ENCODE data around the gene CFAP52.
"Not testable (repeated sequence)": the region's sequence is repeated elsewhere in the genome, so short reads cannot be mapped to it uniquely, and the experiment has no call there.

Gene CFAP52

DNA sequence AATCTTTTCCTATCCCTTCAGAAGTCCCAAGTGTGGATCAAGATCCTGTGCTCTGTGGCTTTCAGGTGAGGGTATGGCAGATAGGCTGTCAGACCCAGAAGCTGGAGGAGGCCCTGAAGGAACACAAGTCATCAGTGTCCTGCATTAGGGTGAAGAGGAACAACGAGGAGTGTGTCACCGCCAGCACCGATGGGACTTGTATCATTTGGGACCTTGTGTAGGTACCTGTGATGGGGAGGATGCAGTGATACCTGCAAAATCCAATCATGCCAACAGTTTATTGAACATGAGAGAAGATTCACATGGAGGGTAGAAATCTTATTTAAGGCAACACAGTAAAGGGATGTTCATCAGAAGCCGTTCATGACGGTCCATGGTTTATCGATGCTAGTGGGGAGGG, 58.9 kb downstream of the CFAP52 start:
- Histone ChIP-seq H3K4me1 (ENCODE audit: control insufficient read depth, insufficient read depth, low read length) (no peaks in the 10 kb centered on the region), H3K27ac (ENCODE audit: low read depth, low read length) (no peak overlapping the region), H3K27me3 (ENCODE audit: control insufficient read depth, insufficient read depth, low read length) (no peaks in the 10 kb centered on the region), H3K36me3 (ENCODE audit: control insufficient read depth, insufficient read depth, low read length) (no peaks in the 10 kb centered on the region), H3K4me3 (ENCODE audit: low read length) (no peak overlapping the region), H3K9ac (ENCODE audit: low read length) (no peak overlapping the region)

DNA sequence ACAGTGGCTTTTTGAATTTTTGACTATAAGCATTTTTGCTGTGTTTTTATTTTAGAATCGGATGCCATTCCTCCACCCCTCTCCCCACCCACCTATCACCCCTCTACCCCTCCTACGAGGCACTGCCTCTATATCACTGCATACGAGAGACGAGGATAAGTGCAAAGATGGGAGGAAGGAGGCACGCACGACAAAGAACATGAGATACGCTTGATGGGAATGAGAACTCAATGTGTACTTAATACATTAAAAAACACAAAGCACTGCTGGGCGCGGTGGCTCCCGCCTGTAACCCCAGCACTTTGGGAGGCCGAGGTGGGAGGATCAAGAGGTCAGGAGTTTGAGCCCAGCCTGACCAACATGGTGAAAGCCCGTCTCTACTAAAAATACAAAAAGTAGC, 60.1 kb downstream of the CFAP52 start:
- Histone ChIP-seq H3K4me1 (ENCODE audit: control insufficient read depth, insufficient read depth, low read length) (no peaks in the 10 kb centered on the region), H3K27ac (ENCODE audit: low read depth, low read length) (no peak overlapping the region), H3K36me3 (ENCODE audit: control insufficient read depth, insufficient read depth, low read length) (no peaks in the 10 kb centered on the region), H3K9ac (ENCODE audit: low read length) (no peak overlapping the region), H3K27me3 (ENCODE audit: control insufficient read depth, insufficient read depth, low read length) (no peaks in the 10 kb centered on the region), H3K4me3 (ENCODE audit: low read length) (no peak overlapping the region)

DNA sequence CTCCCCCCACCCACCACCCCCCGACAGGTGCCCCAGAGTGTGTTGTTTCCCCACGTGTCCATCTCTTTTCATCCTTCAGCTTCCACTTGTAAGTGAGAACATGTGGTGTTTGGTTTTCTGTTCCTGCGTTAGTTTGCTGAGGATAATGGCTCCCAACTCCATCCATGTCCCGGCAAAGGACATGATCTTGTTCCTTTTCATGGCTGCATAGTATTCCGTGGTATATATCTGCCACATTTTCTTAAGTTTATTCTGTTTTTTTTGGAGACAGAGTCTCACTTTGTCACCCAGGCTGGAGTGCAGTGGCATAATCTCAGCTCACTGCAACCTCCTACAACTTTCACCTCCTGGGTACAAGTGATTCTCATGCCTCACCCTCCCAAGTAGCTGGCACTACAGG, 63.9 kb downstream of the CFAP52 start:
- H3K4me3 ChIP-seq (ENCODE audit: low read length); H3K9ac ChIP-seq (ENCODE audit: low read length); H3K27ac ChIP-seq (ENCODE audit: low read depth, low read length); H3K36me3 ChIP-seq (ENCODE audit: control insufficient read depth, insufficient read depth, low read length); H3K4me1 ChIP-seq (ENCODE audit: control insufficient read depth, insufficient read depth, low read length); H3K27me3 ChIP-seq (ENCODE audit: control insufficient read depth, insufficient read depth, low read length): not testable (repeated sequence)

DNA sequence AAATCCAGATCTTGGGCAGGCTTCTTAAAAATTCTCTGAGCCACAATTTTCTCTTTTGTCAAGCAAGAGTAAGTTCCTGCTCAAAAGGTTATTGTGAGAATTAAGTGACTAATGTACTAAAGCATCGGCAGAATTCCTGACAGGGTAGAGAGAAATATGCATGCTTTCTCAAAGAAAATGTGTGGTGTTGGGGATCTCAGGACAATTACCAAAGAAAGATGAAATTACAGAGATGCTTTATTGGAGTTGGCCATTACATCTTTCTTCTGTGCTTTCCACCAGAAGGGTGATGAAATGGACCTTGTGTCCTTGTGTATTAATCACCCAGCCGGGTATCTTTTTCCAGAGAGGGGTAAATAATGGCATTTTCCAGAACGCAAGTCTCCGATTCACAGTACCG, 67.2 kb downstream of the CFAP52 start:
- Histone ChIP-seq H3K9ac (ENCODE audit: low read length) (no peak overlapping the region), H3K4me3 (ENCODE audit: low read length) (no peak overlapping the region), H3K27me3 (ENCODE audit: control insufficient read depth, insufficient read depth, low read length) (peaks cover 1% of the 10 kb centered on the region), H3K27ac (ENCODE audit: low read depth, low read length) (no peak overlapping the region), H3K4me1 (ENCODE audit: control insufficient read depth, insufficient read depth, low read length) (no peaks in the 10 kb centered on the region), H3K36me3 (ENCODE audit: control insufficient read depth, insufficient read depth, low read length) (no peaks in the 10 kb centered on the region)

DNA sequence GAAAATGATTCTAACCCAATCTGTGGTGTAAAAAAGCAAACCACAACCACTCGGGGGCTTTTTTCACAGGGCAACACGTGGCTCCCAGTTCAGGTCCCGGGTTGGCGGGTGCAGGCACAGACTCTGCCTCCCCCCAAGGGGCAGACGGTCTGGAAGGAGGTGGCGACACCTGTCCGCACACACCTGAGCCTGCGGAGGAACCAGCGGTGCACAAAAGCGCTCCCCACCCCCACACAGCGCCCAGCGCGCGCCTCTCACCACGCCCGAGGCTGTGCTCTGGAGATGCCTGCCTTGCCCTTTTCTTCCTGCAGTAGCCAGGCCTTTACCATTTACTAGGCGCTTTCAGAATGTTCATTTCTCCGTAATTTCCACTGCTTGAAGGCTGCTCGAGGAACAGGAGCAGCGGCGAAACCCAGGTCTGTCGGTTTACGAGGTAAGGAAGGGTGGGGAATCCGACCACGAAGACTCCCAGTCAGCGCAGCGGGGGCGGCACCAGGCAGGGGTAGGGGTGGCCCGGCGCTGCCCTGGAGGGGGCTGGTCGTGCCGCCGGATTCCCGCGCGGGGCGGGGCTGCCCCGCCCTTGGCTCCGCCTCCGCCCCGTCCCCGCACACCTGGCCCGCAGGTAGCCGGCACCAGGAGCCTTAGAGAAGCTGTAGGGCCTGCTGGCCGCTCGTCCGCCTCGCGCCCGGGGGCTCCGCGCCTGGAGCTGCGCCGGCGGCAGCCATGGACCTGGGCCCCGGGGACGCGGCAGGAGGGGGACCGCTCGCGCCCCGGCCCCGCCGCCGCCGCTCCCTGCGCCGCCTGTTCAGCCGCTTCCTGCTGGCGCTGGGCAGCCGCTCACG, 68.7 kb downstream of the CFAP52 start, which contains the start of gene USP43:
USP43 (plus strand) TSS at position 608 of the 842 bp plus-strand sequence; CDS start at position 724, 116 bp downstream.
- Histone ChIP-seq H3K27me3 (ENCODE audit: control insufficient read depth, insufficient read depth, low read length) (peaks cover 1% of the 10 kb centered on the region), H3K27ac (ENCODE audit: low read depth, low read length) (no peak within 1 kb of the TSS), H3K4me3 (ENCODE audit: low read length) (peak within 1 kb of the TSS; percentile 76), H3K9ac (ENCODE audit: low read length) (no peak within 1 kb of the TSS), H3K4me1 (ENCODE audit: control insufficient read depth, insufficient read depth, low read length) (no peaks in the 10 kb centered on the region), H3K36me3 (ENCODE audit: control insufficient read depth, insufficient read depth, low read length) (no peaks in the 10 kb centered on the region)

DNA sequence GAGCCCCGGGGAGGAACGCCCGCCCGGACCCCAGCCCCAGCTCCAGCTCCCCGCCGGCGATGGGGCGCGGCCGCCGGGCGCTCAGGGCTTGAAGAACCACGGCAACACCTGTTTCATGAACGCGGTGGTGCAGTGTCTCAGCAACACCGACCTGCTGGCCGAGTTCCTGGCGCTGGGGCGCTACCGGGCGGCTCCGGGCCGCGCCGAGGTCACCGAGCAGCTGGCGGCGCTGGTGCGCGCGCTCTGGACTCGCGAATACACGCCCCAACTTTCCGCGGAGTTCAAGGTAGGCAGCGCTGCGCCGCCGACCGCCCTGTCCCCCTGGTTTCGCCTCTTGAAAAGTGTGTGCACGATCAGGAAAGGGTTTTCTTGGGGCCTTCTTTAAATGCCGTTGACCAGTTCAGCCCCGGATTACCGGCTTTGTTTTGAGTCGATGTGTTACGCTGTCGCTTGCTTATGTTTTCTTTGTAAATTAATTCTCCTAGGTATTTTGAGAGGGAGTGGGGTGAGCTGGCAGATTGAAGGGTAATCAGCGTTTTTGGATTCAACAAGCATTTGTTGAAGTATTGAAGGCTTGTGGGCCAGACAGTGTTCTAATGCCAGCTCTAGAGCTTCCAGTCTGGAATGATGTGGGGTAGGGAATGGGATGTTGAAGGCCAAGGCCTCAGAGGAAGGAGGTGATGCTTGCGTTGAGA, 69.6 kb downstream of the CFAP52 start:
- H3K27ac ChIP-seq (ENCODE audit: low read depth, low read length), result no peak overlapping the region
- no peaks in the 10 kb centered on the region for H3K36me3 ChIP-seq (ENCODE audit: control insufficient read depth, insufficient read depth, low read length)
- peaks cover 1% of the 10 kb centered on the region for H3K27me3 ChIP-seq (ENCODE audit: control insufficient read depth, insufficient read depth, low read length)
- peak overlapping the region; percentile 76 for H3K4me3 ChIP-seq (ENCODE audit: low read length)
- H3K4me1 ChIP-seq (ENCODE audit: control insufficient read depth, insufficient read depth, low read length), result no peaks in the 10 kb centered on the region
- H3K9ac ChIP-seq (ENCODE audit: low read length), result no peak overlapping the region

DNA sequence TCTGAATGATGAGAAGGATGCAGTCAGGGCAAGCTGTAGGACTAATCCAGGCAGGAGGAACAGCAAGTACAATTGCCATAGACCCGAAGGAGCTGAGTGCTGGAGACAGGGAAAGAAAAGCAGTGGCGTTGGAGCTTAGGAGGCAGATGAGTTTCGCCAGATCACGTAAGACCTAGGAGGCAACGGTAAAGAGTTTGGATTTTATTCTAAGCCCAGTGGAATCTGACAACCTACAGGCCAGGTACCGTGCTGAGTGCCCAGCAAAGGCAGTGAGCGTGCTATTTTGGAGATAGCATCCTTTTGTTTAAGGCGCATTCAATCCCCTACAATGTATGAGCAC, 70.1 kb downstream of the CFAP52 start:
- Histone ChIP-seq H3K27me3 (ENCODE audit: control insufficient read depth, insufficient read depth, low read length) (peaks cover 1% of the 10 kb centered on the region), H3K4me1 (ENCODE audit: control insufficient read depth, insufficient read depth, low read length) (no peaks in the 10 kb centered on the region), H3K9ac (ENCODE audit: low read length) (no peak overlapping the region), H3K27ac (ENCODE audit: low read depth, low read length) (no peak overlapping the region), H3K36me3 (ENCODE audit: control insufficient read depth, insufficient read depth, low read length) (no peaks in the 10 kb centered on the region), H3K4me3 (ENCODE audit: low read length) (peak overlapping the region; percentile 76)

DNA sequence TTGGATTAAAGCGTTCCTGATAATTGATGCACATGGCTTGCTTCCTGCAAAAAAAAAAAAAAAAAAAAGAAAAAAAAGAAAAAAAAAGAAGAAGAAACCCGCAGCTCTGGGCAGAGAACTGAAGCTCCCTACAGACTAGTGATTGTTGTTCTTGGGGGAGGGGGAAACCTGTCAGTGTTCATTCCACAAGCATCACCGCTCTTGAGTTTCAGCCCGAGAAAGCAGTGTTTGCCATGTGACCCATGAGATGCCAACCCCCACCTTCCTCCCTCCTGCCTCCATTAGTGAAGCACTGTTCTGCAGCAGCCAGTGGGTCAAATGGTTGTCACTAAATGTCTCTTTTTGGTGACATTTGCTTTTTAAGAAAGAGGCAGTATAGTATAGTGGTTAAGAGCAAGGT, 70.6 kb downstream of the CFAP52 start:
- Histone ChIP-seq H3K9ac (ENCODE audit: low read length) (no peak overlapping the region), H3K27me3 (ENCODE audit: control insufficient read depth, insufficient read depth, low read length) (peaks cover 1% of the 10 kb centered on the region), H3K36me3 (ENCODE audit: control insufficient read depth, insufficient read depth, low read length) (no peaks in the 10 kb centered on the region), H3K4me3 (ENCODE audit: low read length) (no peak overlapping the region), H3K4me1 (ENCODE audit: control insufficient read depth, insufficient read depth, low read length) (no peaks in the 10 kb centered on the region), H3K27ac (ENCODE audit: low read depth, low read length) (no peak overlapping the region)

DNA sequence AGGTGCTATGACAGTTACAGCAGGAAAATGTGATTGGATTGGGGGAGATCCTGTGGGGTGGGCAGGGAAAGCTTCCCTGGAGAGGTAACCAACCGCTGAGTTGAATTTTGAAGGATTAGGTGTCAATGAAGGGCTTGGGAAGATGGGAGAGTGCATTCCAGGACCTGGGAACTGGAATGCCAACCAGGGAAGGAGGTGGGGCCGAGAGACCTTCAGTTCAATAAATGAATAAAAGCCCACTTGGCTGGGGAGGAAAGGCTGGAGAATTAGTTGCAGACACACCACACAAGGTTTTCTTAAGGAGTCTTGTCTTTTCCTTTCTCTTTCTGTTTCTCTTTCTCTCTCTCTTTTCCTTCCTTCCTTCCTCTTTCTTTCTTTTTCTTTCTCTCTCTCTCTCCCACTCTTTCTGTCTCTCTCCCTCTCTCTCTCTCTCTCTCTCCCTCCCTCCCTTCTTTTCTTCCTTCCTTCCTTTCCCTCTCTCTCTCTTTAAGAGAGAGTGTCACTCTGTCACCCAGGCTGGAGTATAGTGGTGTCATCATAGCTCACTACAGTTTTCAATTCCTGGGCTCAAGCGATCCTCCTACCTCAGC, 72.2 kb downstream of the CFAP52 start:
- Histone ChIP-seq H3K27ac (ENCODE audit: low read depth, low read length) (no peak overlapping the region), H3K9ac (ENCODE audit: low read length) (no peak overlapping the region), H3K27me3 (ENCODE audit: control insufficient read depth, insufficient read depth, low read length) (peaks cover 1% of the 10 kb centered on the region), H3K36me3 (ENCODE audit: control insufficient read depth, insufficient read depth, low read length) (no peaks in the 10 kb centered on the region), H3K4me1 (ENCODE audit: control insufficient read depth, insufficient read depth, low read length) (no peaks in the 10 kb centered on the region), H3K4me3 (ENCODE audit: low read length) (no peak overlapping the region)

DNA sequence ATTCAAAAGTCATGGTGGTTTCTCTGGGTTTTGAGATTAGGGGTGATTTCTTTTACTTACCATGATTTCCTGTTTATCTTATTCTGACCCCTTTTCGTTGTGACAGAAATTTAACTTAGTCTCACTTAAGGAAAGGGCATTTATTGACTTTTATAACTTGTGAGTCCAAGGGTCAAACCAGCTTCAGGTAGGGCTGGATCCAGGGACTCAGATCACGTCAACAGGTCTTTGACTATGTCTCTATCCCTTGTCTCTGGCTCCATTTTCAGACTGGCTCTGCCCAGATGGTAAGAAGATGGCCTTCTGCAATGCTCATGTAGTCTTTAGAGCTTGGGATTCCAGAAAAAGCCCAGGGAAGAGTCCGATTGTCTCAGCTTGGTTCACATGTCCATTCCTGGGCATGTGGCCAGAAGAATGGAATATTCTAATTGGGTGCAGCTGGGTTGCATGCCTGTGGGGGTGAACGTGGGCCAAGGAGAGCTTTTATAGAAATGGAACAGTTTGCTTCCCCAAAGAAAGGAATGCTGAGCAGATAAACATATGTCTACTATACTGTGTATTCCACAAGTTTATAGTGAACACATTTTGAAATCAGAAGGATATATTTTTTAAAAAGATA, 82.3 kb downstream of the CFAP52 start:
- no peak overlapping the region for H3K9ac ChIP-seq (ENCODE audit: low read length)
- H3K27ac ChIP-seq (ENCODE audit: low read depth, low read length), result no peak overlapping the region
- no peaks in the 10 kb centered on the region for H3K4me1 ChIP-seq (ENCODE audit: control insufficient read depth, insufficient read depth, low read length)
- no peaks in the 10 kb centered on the region for H3K27me3 ChIP-seq (ENCODE audit: control insufficient read depth, insufficient read depth, low read length)
- no peaks in the 10 kb centered on the region for H3K36me3 ChIP-seq (ENCODE audit: control insufficient read depth, insufficient read depth, low read length)
- H3K4me3 ChIP-seq (ENCODE audit: low read length), result no peak overlapping the region

DNA sequence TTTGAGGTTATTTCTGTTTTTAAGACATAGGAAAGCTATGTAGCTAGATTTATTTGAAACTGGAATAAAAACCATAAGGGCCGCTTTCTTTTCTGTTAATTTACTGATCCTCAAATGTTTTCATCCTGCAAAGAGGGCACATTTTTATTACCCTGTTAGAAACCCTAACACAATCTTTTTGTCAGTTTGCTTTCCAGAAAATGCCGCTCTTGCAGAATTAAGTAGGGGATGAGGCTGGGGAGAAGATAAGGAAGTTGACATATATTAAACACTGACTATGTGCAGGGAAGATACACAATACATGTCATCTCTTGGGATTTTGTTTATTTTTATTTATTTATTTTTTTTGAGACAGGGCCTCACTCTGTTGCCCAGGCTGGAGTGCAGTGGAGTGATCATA, 84.6 kb downstream of the CFAP52 start:
- Histone ChIP-seq H3K27ac (ENCODE audit: low read depth, low read length) (no peak overlapping the region), H3K27me3 (ENCODE audit: control insufficient read depth, insufficient read depth, low read length) (no peaks in the 10 kb centered on the region), H3K9ac (ENCODE audit: low read length) (no peak overlapping the region), H3K4me1 (ENCODE audit: control insufficient read depth, insufficient read depth, low read length) (no peaks in the 10 kb centered on the region), H3K36me3 (ENCODE audit: control insufficient read depth, insufficient read depth, low read length) (no peaks in the 10 kb centered on the region), H3K4me3 (ENCODE audit: low read length) (no peak overlapping the region)

DNA sequence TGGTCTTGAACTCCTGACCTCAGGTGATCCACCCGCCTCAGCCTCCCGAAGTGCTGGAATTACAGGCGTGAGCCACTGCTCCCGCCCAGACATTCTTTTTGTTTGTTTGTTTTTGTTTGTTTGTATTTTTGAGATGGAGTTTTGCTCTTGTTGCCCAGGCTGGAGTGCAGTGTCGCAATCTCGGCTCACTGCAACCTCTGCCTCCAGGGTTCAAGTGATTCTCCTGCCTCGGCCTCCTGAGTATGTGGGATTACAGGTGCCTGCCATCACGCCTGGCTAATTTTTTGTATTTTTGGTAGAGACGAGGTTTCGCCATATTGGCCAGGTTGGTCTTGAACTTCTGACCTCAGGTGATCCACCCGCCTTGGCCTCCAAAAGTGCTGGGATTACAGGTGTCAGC, 87.1 kb downstream of the CFAP52 start:
- not testable (repeated sequence) for H3K9ac ChIP-seq (ENCODE audit: low read length); H3K4me3 ChIP-seq (ENCODE audit: low read length); H3K27me3 ChIP-seq (ENCODE audit: control insufficient read depth, insufficient read depth, low read length); H3K4me1 ChIP-seq (ENCODE audit: control insufficient read depth, insufficient read depth, low read length); H3K36me3 ChIP-seq (ENCODE audit: control insufficient read depth, insufficient read depth, low read length); H3K27ac ChIP-seq (ENCODE audit: low read depth, low read length)

Data from rectal smooth muscle tissue (tissue), 1 donor.